ENCODE measurements around the gene FRMPD2.

FRMPD2 gene

GRCh38 chr10:48299066-48299465 lies 24.6 kb upstream of the FRMPD2 start:
- no peak for DNase-seq (ENCODE audit: low read depth, low spot score)
- no peaks in the 10 kb centered on the region for H3K4me1 ChIP-seq (ENCODE audit: insufficient read depth, insufficient read length)
- no peak overlapping the region for H3K9ac ChIP-seq (ENCODE audit: insufficient read length, low read depth)
- H3K27me3 ChIP-seq (ENCODE audit: insufficient read depth, insufficient read length), result no peaks in the 10 kb centered on the region
- no peak for TF ChIP-seq ZNF274 (IDR thresholded peaks at IDR 0.05; ENCODE audit: low read depth, low read length)
- no peak for TF ChIP-seq SUZ12 (IDR thresholded peaks at IDR 0.05; ENCODE audit: extremely low read depth, insufficient read depth, insufficient read length)
- TF ChIP-seq YY1 (IDR thresholded peaks at IDR 0.05; ENCODE audit: insufficient read depth, insufficient read length), result no peak
- H3K9me3 ChIP-seq (ENCODE audit: insufficient read depth, low read length), result no peaks in the 10 kb centered on the region
- no peaks in the 10 kb centered on the region for H3K36me3 ChIP-seq (ENCODE audit: insufficient read depth, insufficient read length, low read length)
- no peak overlapping the region for H3K4me3 ChIP-seq (ENCODE audit: insufficient read length, low read depth)

GRCh38 chr10:48296576-48297098 lies 22.1 kb upstream of the FRMPD2 start:
- no peaks in the 10 kb centered on the region for H3K4me1 ChIP-seq (ENCODE audit: insufficient read depth, insufficient read length)
- H3K9me3 ChIP-seq (ENCODE audit: insufficient read depth, low read length), result no peaks in the 10 kb centered on the region
- H3K27me3 ChIP-seq (ENCODE audit: insufficient read depth, insufficient read length), result no peaks in the 10 kb centered on the region
- H3K36me3 ChIP-seq (ENCODE audit: insufficient read depth, insufficient read length, low read length), result no peaks in the 10 kb centered on the region
- H3K9ac ChIP-seq (ENCODE audit: insufficient read length, low read depth), result no peak overlapping the region
- TF ChIP-seq YY1 (IDR thresholded peaks at IDR 0.05; ENCODE audit: insufficient read depth, insufficient read length) (no peak), ZNF274 (IDR thresholded peaks at IDR 0.05; ENCODE audit: low read depth, low read length) (no peak)
- DNase-seq (ENCODE audit: low read depth, low spot score), result no peak
- H3K4me3 ChIP-seq (ENCODE audit: insufficient read length, low read depth), result no peak overlapping the region

GRCh38 chr10:48294431-48294830 lies 19.9 kb upstream of the FRMPD2 start:
- no peaks in the 10 kb centered on the region for H3K36me3 ChIP-seq (ENCODE audit: insufficient read depth, insufficient read length, low read length)
- no peak for DNase-seq (ENCODE audit: low read depth, low spot score)
- H3K4me1 ChIP-seq (ENCODE audit: insufficient read depth, insufficient read length), result no peaks in the 10 kb centered on the region
- no peak overlapping the region for H3K9ac ChIP-seq (ENCODE audit: insufficient read length, low read depth)
- no peaks in the 10 kb centered on the region for H3K27me3 ChIP-seq (ENCODE audit: insufficient read depth, insufficient read length)
- no peak overlapping the region for H3K4me3 ChIP-seq (ENCODE audit: insufficient read length, low read depth)
- H3K9me3 ChIP-seq (ENCODE audit: insufficient read depth, low read length), result no peaks in the 10 kb centered on the region
- no peak for TF ChIP-seq YY1 (IDR thresholded peaks at IDR 0.05; ENCODE audit: insufficient read depth, insufficient read length)
- TF ChIP-seq ZNF274 (IDR thresholded peaks at IDR 0.05; ENCODE audit: low read depth, low read length), result no peak
- no peak for TF ChIP-seq SUZ12 (IDR thresholded peaks at IDR 0.05; ENCODE audit: extremely low read depth, insufficient read depth, insufficient read length)

- TF ChIP-seq ZNF274 (IDR thresholded peaks at IDR 0.05; ENCODE audit: low read depth, low read length) (no peak), SUZ12 (IDR thresholded peaks at IDR 0.05; ENCODE audit: extremely low read depth, insufficient read depth, insufficient read length) (no peak), YY1 (IDR thresholded peaks at IDR 0.05; ENCODE audit: insufficient read depth, insufficient read length) (no peak)
- no peak for DNase-seq (ENCODE audit: low read depth, low spot score)
Measured at GRCh38 chr10:48292616-48293015, 18.1 kb upstream of the FRMPD2 start.

GRCh38 chr10:48291190-48291589 lies 16.7 kb upstream of the FRMPD2 start:
- Histone ChIP-seq H3K4me3 (ENCODE audit: insufficient read length, low read depth) (no peak overlapping the region), H3K4me1 (ENCODE audit: insufficient read depth, insufficient read length) (no peaks in the 10 kb centered on the region), H3K9me3 (ENCODE audit: insufficient read depth, low read length) (no peaks in the 10 kb centered on the region), H3K9ac (ENCODE audit: insufficient read length, low read depth) (no peak overlapping the region), H3K27me3 (ENCODE audit: insufficient read depth, insufficient read length) (no peaks in the 10 kb centered on the region), H3K36me3 (ENCODE audit: insufficient read depth, insufficient read length, low read length) (no peaks in the 10 kb centered on the region)
- DNase-seq (ENCODE audit: low read depth, low spot score), result no peak
- TF ChIP-seq YY1 (IDR thresholded peaks at IDR 0.05; ENCODE audit: insufficient read depth, insufficient read length) (no peak), SUZ12 (IDR thresholded peaks at IDR 0.05; ENCODE audit: extremely low read depth, insufficient read depth, insufficient read length) (no peak), ZNF274 (IDR thresholded peaks at IDR 0.05; ENCODE audit: low read depth, low read length) (no peak)

More at GRCh38 chr10:48292616-48293015, 18.1 kb upstream of the FRMPD2 start:
- Histone ChIP-seq H3K4me1 (ENCODE audit: insufficient read depth, insufficient read length) (no peaks in the 10 kb centered on the region), H3K9me3 (ENCODE audit: insufficient read depth, low read length) (no peaks in the 10 kb centered on the region), H3K27me3 (ENCODE audit: insufficient read depth, insufficient read length) (no peaks in the 10 kb centered on the region), H3K4me3 (ENCODE audit: insufficient read length, low read depth) (no peak overlapping the region), H3K36me3 (ENCODE audit: insufficient read depth, insufficient read length, low read length) (no peaks in the 10 kb centered on the region), H3K9ac (ENCODE audit: insufficient read length, low read depth) (no peak overlapping the region)

- Histone ChIP-seq H3K4me1 (ENCODE audit: insufficient read depth, insufficient read length) (no peaks in the 10 kb centered on the region), H3K9me3 (ENCODE audit: insufficient read depth, low read length) (no peaks in the 10 kb centered on the region), H3K9ac (ENCODE audit: insufficient read length, low read depth) (no peak overlapping the region), H3K27me3 (ENCODE audit: insufficient read depth, insufficient read length) (no peaks in the 10 kb centered on the region), H3K36me3 (ENCODE audit: insufficient read depth, insufficient read length, low read length) (no peaks in the 10 kb centered on the region), H3K4me3 (ENCODE audit: insufficient read length, low read depth) (no peak overlapping the region)
- no peak for DNase-seq (ENCODE audit: low read depth, low spot score)
- no peak for TF ChIP-seq ZNF274 (IDR thresholded peaks at IDR 0.05; ENCODE audit: low read depth, low read length)
- TF ChIP-seq SUZ12 (IDR thresholded peaks at IDR 0.05; ENCODE audit: extremely low read depth, insufficient read depth, insufficient read length), result no peak
- no peak for TF ChIP-seq YY1 (IDR thresholded peaks at IDR 0.05; ENCODE audit: insufficient read depth, insufficient read length)
Measured at GRCh38 chr10:48290286-48290685, 15.8 kb upstream of the FRMPD2 start.

- H3K9ac ChIP-seq (ENCODE audit: insufficient read length, low read depth), result no peak overlapping the region
- H3K27me3 ChIP-seq (ENCODE audit: insufficient read depth, insufficient read length), result no peaks in the 10 kb centered on the region
- no peak overlapping the region for H3K4me3 ChIP-seq (ENCODE audit: insufficient read length, low read depth)
- peak; percentile 48 for DNase-seq (ENCODE audit: low read depth, low spot score)
- TF ChIP-seq YY1 (IDR thresholded peaks at IDR 0.05; ENCODE audit: insufficient read depth, insufficient read length) (no peak), SUZ12 (IDR thresholded peaks at IDR 0.05; ENCODE audit: extremely low read depth, insufficient read depth, insufficient read length) (no peak)
- no peaks in the 10 kb centered on the region for H3K36me3 ChIP-seq (ENCODE audit: insufficient read depth, insufficient read length, low read length)
- no peaks in the 10 kb centered on the region for H3K4me1 ChIP-seq (ENCODE audit: insufficient read depth, insufficient read length)
- H3K9me3 ChIP-seq (ENCODE audit: insufficient read depth, low read length), result no peaks in the 10 kb centered on the region
Measured at GRCh38 chr10:48289501-48290238, 15.2 kb upstream of the FRMPD2 start.
